HG03060 (cell line): ENCODE results near the gene GSTA1.
"Not testable (repeated sequence)": the region's sequence is repeated elsewhere in the genome, so short reads cannot be mapped to it uniquely, and the experiment has no call there.

Source experiments
- ATAC-seq: cut with Tn5 transposase; IDR thresholded peaks from one replicate; pipeline ENCODE4 v1.9.1; 2021; ENCODE audit warnings: low read depth, moderate number of reproducible peaks; ENCODE audit not compliant: unreplicated experiment

Gene GSTA1

GRCh38 chr6:52803668-52804255 lies at the start of gene GSTA1:
TSS of gene GSTA1 (minus strand) at chr6:52803816. CDS start at chr6:52799267, 4,549 bp downstream.
- ATAC-seq, result not testable (repeated sequence)

- ATAC-seq, result no peak
Observed at GRCh38 chr6:52849137-52849536, 45.5 kb upstream of the GSTA1 start.

- no peak for ATAC-seq
Observed at GRCh38 chr6:52846002-52846401, 42.4 kb upstream of the GSTA1 start.

- ATAC-seq, result no peak
Observed at GRCh38 chr6:52843605-52844004, 40.0 kb upstream of the GSTA1 start.

- no peak for ATAC-seq
Observed at GRCh38 chr6:52840763-52841585, 37.4 kb upstream of the GSTA1 start, which contains the start of gene GSTA5. TSS of gene GSTA5 (minus strand) at chr6:52840813.

- no peak for ATAC-seq
Observed at GRCh38 chr6:52839124-52840055, 35.8 kb upstream of the GSTA1 start.

GRCh38 chr6:52834481-52834880 lies 30.9 kb upstream of the GSTA1 start:
- ATAC-seq, result no peak

- ATAC-seq, result not testable (repeated sequence)
Observed at GRCh38 chr6:52830869-52831268, 27.3 kb upstream of the GSTA1 start.

- no peak for ATAC-seq
Observed at GRCh38 chr6:52829046-52829817, 25.6 kb upstream of the GSTA1 start.

- ATAC-seq, result not testable (repeated sequence)
Observed at GRCh38 chr6:52828621-52829020, 25.0 kb upstream of the GSTA1 start.

GRCh38 chr6:52827073-52827783 lies 23.6 kb upstream of the GSTA1 start:
- not testable (repeated sequence) for ATAC-seq

- ATAC-seq, result no peak
Observed at GRCh38 chr6:52826513-52826912, 22.9 kb upstream of the GSTA1 start.

GRCh38 chr6:52825900-52826459 lies 22.4 kb upstream of the GSTA1 start:
- ATAC-seq, result not testable (repeated sequence)

- ATAC-seq, result not testable (repeated sequence)
Observed at GRCh38 chr6:52825270-52825793, 21.7 kb upstream of the GSTA1 start.

GRCh38 chr6:52821842-52822241 lies 18.2 kb upstream of the GSTA1 start:
- ATAC-seq, result no peak

GRCh38 chr6:52820198-52820597 lies 16.6 kb upstream of the GSTA1 start:
- ATAC-seq, result no peak

GRCh38 chr6:52815167-52816092 lies 11.8 kb upstream of the GSTA1 start:
- ATAC-seq, result no peak

GRCh38 chr6:52814545-52814944 lies 10.9 kb upstream of the GSTA1 start:
- ATAC-seq, result not testable (repeated sequence)
